ENCODE data around the gene SF3A1. TPM values are rescaled to one million over a fixed set of nuclear protein-coding genes. Genes with fewer than 3 reads are reported as not detected.

Gene SF3A1
- total RNA-seq, 2 experiments from 2014 or later: 335 to 388 TPM

- Histone ChIP-seq H3K36me3 (ENCODE audit: insufficient read depth, low read length) (no peaks in the 10 kb centered on the region), H3K4me3 (ENCODE audit: low read length) (no peak overlapping the region), H3K4me1 (ENCODE audit: insufficient read depth, low read length) (no peaks in the 10 kb centered on the region), H3K9me3 (ENCODE audit: control insufficient read depth in 1 of 2, insufficient read depth in 1 of 2, low read length in 2 of 2) (no peaks in the 10 kb centered on the region), H3K27ac (ENCODE audit: low read depth in 1 of 2, low read length in 2 of 2) (no peak overlapping the region), H3K27me3 (ENCODE audit: control insufficient read depth in 1 of 2, insufficient read depth in 2 of 2, low read length in 2 of 2) (no peaks in the 10 kb centered on the region)
- ATAC-seq (ENCODE audit: poor library complexity): no peak
- POLR2A ChIA-PET: no interaction called here
- CTCF ChIA-PET: no interaction called here
- Mint-ChIP-seq H3K36me3 (ENCODE audit: low read depth) (no peaks in the 10 kb centered on the region), H3K9me3 (no peaks in the 10 kb centered on the region), H3K27ac (no peak overlapping the region), H3K4me3 (no peak overlapping the region), H3K27me3 (no peaks in the 10 kb centered on the region), H3K4me1 (ENCODE audit: low read depth) (no peaks in the 10 kb centered on the region)
- DNase-seq: no peak
- TF ChIP-seq, protein P1, sequence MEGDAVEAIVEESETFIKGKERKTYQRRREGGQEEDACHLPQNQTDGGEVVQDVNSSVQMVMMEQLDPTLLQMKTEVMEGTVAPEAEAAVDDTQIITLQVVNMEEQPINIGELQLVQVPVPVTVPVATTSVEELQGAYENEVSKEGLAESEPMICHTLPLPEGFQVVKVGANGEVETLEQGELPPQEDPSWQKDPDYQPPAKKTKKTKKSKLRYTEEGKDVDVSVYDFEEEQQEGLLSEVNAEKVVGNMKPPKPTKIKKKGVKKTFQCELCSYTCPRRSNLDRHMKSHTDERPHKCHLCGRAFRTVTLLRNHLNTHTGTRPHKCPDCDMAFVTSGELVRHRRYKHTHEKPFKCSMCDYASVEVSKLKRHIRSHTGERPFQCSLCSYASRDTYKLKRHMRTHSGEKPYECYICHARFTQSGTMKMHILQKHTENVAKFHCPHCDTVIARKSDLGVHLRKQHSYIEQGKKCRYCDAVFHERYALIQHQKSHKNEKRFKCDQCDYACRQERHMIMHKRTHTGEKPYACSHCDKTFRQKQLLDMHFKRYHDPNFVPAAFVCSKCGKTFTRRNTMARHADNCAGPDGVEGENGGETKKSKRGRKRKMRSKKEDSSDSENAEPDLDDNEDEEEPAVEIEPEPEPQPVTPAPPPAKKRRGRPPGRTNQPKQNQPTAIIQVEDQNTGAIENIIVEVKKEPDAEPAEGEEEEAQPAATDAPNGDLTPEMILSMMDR (IDR thresholded peaks at IDR 0.05): no peak
- intact Hi-C loops (cut with DNase I, micrococcal nuclease): no loop called here
These were observed 14.6 kb upstream of the SF3A1 start for GRCh38 chr22:30371321-30371720.

- no peaks in the 10 kb centered on the region for H3K36me3 ChIP-seq (ENCODE audit: insufficient read depth, low read length)
- CTCF ChIA-PET: no interaction called here
- no peaks in the 10 kb centered on the region for H3K4me1 Mint-ChIP-seq (ENCODE audit: low read depth)
- H3K4me3 Mint-ChIP-seq: no peak overlapping the region
- no peak overlapping the region for H3K27ac ChIP-seq (ENCODE audit: low read depth in 1 of 2, low read length in 2 of 2)
- no peaks in the 10 kb centered on the region for H3K4me1 ChIP-seq (ENCODE audit: insufficient read depth, low read length)
- no peaks in the 10 kb centered on the region for H3K9me3 ChIP-seq (ENCODE audit: control insufficient read depth in 1 of 2, insufficient read depth in 1 of 2, low read length in 2 of 2)
- no peaks in the 10 kb centered on the region for H3K36me3 Mint-ChIP-seq (ENCODE audit: low read depth)
- no peak overlapping the region for H3K4me3 ChIP-seq (ENCODE audit: low read length)
- H3K27me3 ChIP-seq (ENCODE audit: control insufficient read depth in 1 of 2, insufficient read depth in 2 of 2, low read length in 2 of 2): no peaks in the 10 kb centered on the region
- H3K27ac Mint-ChIP-seq: no peak overlapping the region
- ATAC-seq (ENCODE audit: poor library complexity) (no peak), DNase-seq (no peak)
- H3K27me3 Mint-ChIP-seq: no peaks in the 10 kb centered on the region
- POLR2A ChIA-PET: no interaction called here
- H3K9me3 Mint-ChIP-seq: no peaks in the 10 kb centered on the region
- intact Hi-C loops (cut with DNase I, micrococcal nuclease): no loop called here
- TF ChIP-seq, protein P1 (IDR thresholded peaks at IDR 0.05): no peak
These were observed 14.0 kb upstream of the SF3A1 start for GRCh38 chr22:30370641-30371230.

GRCh38 chr22:30368420-30368819 is 11.7 kb upstream of the SF3A1 start:
- no peaks in the 10 kb centered on the region for H3K36me3 ChIP-seq (ENCODE audit: insufficient read depth, low read length)
- H3K4me3 ChIP-seq (ENCODE audit: low read length): no peak overlapping the region
- Mint-ChIP-seq H3K27ac (no peak overlapping the region), H3K27me3 (no peaks in the 10 kb centered on the region), H3K4me1 (ENCODE audit: low read depth) (no peaks in the 10 kb centered on the region), H3K9me3 (no peaks in the 10 kb centered on the region), H3K36me3 (ENCODE audit: low read depth) (no peaks in the 10 kb centered on the region), H3K4me3 (no peak overlapping the region)
- DNase-seq (no peak), ATAC-seq (ENCODE audit: poor library complexity) (no peak)
- ChIA-PET CTCF (interaction anchor here (0.6 kb wide), 1 partner anchor 17 kb away, joined by 4 read pairs; no protein-coding TSS in a partner anchor), POLR2A (interaction anchor here (1.3 kb wide), 1 partner anchor 12 kb away, joined by 3 read pairs; the partner anchor contains the start of gene SF3A1)
- H3K4me1 ChIP-seq (ENCODE audit: insufficient read depth, low read length): no peaks in the 10 kb centered on the region
- no peaks in the 10 kb centered on the region for H3K27me3 ChIP-seq (ENCODE audit: control insufficient read depth in 1 of 2, insufficient read depth in 2 of 2, low read length in 2 of 2)
- intact Hi-C loops (cut with DNase I, micrococcal nuclease): no loop called here
- no peaks in the 10 kb centered on the region for H3K9me3 ChIP-seq (ENCODE audit: control insufficient read depth in 1 of 2, insufficient read depth in 1 of 2, low read length in 2 of 2)
- TF ChIP-seq, protein P1 (IDR thresholded peaks at IDR 0.05): no peak
- no peak overlapping the region for H3K27ac ChIP-seq (ENCODE audit: low read depth in 1 of 2, low read length in 2 of 2)
